NCI-H748 (cell line): ENCODE results near the gene DYNLL2.
"Not testable (repeated sequence)": the region's sequence is repeated elsewhere in the genome, so short reads cannot be mapped to it uniquely, and the experiment has no call there.

Experiments used
- DNase-seq: peaks from one replicate; lab custom pipeline; 2025; ENCODE audit not compliant: unreplicated experiment; lab: John Stamatoyannopoulos, UW

DYNLL2 gene

DNA sequence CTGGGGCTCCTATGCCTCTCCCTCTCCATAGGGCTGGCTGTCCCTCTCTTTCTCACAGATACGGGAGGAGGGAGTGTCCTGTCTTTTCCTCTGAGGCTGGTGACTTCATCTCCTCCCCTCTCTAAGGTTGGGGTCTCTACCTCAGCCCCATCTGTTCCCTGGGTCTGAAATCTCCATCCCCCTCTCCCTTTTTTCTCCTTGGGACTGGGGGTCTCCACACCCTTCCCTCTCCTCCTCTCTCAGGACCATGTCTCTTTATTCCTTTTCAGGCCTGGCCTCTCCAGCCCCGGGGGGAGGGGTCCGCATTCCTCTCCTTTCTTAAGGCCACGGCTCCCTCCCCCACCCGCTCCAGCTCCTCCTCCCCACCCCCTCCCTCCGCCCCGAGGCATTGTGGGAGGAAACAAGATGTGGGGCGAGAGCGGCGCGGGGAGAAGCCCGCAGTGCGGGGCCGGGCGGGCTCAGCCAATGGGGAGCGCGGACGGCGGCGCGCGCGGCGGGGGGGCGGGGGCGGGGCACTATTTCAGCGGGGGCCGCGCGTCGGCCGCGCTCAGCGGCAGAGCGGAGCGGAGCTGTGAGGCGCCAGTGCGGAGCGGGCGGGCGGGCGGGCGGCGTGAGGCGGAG lies at the start of gene DYNLL2:
Gene DYNLL2, plus strand, starts transcription at position 550 of the 621 bp plus-strand sequence. CDS start 3,672 bp downstream, outside the sequence.
- DNase-seq: peak; percentile 94

DNA sequence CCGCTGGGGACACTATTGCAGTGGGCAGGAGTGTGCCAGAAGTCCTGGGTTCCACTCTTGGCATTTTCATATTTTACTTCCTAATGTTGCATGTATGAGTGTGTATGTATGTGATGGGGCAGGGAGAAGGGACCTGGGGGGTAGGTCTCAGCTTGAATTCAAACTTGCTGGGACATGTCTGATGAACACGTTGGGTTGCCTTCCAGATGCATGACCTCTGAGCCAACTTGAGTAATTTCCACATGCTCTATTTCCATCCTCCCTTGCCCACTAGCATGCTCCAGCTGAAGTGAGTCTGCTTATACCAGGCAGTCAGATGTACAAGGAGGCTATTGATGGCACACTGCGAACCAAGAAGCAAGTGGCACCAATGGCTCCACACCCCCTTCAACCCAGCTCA lies 43.2 kb upstream of the DYNLL2 start:
- no peak for DNase-seq

DNA sequence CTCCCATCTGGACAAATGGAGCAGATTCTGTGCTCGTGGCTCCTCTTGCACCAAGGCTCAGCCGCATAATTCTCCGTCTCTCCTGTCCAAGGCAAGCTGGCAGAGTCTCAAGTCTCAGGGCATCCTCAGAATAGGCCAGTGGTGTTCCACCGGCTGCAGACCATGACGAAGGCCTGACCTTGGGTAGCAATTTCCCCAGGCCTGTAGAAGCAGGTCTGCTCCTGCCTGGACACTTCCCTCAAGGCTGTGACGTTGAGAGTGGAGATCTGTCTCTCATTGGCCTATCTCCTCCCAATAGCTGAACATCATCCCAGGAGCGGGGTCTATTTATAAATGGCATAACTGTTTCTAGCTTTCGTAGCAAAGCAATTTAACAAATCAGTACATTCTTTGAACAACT lies 42.8 kb upstream of the DYNLL2 start:
- DNase-seq: no peak

DNA sequence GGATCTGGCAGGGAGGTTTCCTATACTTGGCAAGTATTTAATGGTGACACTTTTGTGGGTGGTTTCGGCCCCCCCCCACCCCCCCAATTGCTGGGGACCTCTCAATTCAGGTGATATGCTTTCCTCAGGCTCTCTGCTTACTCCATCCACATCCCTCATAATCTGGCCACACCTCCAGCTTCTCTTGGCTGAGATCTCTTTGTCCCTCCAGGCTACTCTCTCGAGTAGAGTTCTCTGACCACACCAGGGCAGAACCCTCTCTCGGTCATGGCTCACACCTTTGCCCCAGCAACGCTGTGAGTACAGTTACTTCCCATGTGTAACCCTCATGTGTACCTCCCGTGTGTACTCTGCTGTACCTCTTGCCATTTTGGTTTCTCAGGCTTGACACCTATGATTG lies 42.1 kb upstream of the DYNLL2 start:
- DNase-seq: no peak

DNA sequence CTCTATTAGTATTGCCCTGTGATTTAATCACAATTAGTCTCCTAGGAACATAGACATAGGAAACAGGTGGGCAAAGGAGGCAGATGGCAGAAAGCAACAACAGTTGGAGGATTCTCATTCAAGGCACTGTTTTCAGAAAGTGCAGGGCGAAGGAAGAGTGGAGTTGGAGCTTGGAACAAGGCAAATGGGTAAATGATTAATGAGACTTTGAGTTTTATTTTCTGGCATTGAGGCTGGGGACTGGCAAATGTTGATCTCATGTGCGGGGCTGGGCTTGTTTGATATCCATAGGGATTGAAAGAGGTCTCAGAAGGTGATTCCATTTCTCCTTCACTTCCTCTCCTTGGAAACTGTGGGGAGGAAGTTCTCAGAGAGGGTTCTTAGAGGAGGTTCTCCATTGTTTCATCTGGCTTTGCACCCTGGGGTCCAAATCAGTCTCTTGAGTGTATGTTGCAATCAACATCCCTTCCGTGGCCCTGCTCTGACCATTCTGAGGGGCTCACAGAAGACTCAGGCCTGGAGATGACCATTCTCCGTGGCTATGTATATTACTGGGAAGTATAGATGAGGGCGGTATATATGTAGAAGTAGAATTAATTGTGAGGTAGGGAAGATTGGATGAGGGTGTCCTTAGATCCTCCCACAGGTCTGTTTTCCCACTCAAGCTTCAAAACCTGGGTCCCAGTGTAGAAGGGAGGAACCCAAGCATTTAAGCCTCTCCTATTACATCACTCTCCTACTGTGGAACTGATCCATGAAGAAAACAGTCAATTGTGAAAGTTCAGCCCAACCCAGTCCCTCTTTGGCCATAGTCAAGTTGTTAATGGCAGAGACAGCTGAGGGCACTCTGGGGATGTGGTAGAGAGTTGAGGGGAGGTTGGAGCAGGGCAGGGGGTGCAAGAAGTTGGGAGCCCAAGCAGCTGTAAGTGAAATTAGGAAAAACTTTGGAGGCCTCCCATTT lies 39.7 kb upstream of the DYNLL2 start:
- DNase-seq: no peak

DNA sequence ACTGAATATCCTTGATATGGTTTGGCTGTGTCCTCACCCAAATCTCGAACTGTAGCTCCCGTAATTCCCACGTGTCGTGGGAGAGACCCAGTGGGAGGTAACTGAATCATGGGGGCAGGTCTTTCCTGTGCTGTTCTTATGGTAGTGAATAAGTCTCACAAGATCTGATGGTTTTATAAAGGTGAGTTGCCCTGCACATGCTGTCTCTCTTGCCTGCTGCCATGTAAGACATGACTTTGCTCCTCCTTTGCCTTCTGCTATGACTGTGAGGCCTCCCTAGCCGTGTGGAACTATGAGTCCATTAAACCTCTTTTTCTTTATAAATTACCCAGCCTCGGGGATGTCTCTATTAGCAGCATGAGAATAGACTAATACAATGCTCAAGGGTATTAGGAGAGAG lies 39.0 kb upstream of the DYNLL2 start:
- not testable (repeated sequence) for DNase-seq

DNA sequence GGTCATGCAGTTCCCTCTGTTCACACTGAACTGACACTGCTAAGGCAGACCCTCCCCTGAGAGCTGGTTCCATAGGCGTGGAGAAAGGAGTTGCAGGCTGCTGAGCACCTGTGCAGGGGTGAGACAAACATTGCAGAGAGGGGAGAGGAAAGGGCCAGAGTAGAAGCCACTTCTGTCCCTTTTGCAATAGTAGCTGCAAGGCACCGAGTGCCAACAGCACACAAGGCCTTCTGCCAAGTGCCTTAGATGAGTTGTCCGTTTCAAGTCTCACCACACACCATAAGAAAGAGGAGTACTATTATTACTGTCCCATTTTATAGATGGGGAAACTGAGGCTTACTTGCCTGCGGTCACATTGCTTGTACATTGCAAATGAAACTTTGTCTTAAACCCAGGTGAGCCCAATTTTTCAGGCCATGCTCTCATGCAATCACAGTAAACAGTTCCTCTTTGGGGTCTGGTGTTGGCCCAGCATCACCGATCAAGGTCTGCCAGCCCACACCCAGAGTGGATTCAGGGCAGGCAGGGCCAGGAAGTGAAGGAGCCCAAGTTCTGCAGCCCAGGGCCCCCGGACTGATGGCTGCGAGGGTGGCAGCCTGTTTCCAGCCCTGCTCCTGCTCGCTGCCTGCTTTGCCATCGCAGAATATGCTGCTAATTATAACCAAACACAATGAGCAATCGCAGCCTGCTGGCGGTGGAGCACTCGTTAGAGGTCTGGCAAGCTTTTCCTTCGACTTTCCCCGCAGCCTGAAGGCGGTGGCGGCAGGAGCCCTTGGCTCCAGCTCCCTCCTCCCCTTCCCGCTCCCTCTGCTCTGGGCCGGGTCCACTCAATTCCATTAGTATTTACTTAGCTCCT lies 36.8 kb upstream of the DYNLL2 start:
- DNase-seq: peak; percentile 8

DNA sequence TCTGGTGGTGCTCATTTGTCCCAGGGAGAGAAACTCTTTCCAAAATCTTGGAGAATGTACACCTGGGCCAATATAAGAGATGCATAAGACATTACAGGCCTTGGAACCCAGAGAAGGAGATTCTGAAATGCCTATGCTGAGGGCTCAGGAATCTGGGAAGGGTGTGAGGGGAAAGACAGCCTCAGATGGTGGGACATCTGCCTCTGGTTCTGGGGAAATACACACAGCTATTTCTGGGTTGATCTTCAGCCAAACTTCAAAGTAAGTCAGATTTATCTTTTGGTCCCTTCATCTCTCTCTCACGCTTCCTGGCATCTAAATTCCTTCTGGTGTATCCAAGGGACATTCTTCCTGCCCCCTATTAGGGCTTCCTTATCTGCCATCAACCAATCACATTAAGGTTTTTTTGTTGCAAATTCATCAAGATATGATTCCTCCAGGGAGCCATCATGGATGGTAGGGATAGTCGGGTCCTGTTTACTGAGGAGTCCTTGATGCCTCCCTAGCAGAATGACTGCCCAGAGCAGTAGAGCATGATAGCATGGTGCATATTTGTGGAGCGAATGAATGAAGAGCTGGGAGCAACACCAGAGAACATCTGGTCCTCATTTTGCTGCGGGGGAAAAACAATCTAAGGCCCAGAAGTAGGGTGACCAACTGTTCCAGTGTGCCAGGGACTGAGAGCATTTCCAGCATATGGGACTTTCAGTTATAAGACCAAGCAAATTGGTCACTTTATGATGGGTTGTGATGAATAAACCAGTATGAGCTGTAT lies 35.7 kb upstream of the DYNLL2 start:
- DNase-seq: no peak

DNA sequence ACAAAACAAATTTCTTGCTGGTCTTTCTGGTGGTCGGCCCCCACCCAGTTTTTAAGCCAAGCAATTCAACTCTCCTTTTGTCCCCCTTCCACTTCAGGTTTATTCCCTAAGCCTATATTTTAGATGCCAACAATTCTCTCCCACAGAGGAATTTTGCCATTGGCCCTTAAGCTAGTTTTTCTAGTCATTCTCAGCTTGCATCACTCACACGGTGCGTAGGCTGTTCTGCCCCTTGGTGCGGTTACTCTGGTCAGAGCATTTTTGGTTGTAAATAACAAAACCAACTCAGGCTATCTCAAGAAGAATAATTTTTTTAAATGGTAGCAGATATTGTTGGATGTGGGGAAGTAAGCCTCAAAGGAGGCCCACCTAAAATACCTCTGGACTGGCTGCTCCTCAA lies 33.7 kb upstream of the DYNLL2 start:
- no peak for DNase-seq

DNA sequence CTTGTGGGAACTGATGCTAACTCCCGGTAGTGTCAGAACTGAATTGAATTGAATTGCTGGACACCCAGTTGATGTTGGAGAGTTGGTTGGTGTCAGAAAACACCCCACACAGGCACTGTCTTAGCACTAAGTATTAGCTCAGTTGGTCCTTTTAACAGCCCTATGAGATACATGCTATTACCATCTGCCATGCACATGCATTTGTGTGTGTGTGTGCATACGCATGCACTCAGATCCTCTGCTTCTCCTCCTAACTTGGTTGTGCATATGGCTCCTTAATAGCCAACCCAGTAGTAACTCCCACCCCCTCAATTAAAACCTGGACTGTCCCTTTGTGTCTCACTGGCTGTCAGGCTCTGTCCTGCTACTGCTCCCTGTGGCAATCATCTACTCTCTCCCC lies 32.3 kb upstream of the DYNLL2 start:
- DNase-seq: no peak

DNA sequence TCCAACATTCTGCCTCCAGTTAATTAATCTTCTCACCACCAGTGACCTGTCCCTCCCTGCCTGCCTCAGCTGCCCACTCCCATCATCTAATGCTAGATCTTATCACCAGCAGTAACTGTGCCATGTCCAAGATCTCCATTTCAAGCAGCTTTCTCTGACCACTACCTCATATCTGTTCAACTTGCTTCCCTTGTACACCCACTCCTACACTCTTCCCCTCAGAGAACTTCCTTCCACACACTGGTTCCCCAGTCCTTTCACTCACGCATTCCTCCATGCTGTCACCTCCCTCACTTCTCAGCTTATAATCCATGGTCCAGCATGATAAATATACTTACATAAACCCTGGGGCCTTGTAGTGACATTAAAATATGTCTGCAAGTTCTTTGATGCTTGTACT lies 31.8 kb upstream of the DYNLL2 start:
- DNase-seq: no peak

DNA sequence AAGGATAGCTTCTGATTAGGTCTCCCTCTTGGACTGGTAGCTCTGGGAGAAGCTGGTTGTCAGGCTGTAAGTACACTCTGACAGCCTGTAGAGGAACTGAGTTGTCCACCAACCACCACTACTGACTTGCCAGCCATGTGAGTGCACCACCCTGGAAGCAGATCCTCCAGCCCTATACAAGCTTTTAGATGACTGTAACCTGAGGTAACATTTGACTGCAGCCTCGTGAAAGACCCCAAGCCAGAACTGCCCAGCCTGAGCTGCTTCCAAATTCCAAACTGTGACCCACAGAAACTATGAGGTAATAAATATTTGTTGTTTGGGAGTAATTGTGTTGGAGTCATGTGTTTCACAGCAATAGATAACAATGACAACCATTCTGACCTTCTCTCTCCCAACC lies 30.8 kb upstream of the DYNLL2 start:
- no peak for DNase-seq

DNA sequence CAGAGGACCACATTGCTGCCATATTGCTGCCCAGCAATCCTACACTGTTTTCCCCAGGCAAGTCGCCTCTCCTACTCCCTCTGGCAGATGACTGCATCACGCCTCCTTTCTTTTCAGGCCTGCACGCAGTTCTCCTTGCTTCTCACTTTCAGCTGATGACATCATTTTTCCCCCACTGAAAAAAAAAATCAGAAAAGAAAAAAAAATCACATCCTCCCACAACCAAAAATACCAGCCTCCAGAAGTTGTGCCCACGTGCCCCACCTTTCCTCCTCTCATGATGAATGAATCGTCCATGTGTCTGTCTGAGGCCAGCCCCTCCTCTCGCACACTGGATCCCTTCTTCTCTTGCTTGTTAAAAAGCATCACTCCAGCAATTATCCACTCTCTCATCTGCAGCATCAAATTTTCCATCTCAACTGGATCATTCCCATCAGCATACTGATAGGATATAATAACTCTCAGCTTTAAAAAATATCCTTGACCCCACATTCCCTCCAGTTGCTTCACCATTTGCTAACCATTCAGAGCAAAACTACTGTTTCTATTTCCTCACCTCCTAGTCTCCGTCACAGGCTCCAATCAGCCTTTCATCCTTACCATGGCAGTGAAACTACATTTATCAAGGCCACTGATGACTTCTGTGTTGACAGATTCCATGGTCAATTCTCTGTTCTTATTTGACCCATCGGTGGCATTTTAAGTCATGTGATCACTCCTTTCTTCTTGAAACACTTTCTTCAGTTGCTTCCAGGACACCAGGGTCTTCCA lies 30.1 kb upstream of the DYNLL2 start:
- no peak for DNase-seq

DNA sequence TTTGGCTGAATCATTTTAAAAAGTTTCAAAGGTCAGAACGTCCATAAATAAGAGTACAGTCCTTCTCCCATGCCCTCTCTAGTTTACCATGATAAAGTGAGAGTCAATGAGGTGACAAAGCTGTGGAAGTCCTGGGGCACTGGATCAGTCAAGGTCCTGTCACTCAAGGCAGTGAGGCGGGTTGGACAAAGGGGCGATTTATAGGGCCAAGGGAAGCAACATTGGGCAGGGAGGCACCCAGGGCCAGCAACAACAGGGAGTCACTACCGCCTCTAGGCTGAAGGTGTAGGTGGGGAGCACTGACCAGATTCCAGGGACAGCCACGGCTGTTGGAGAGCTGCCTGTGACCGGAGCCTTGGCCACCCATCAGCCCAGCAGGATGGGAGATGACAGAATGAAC lies 28.6 kb upstream of the DYNLL2 start:
- DNase-seq: no peak

DNA sequence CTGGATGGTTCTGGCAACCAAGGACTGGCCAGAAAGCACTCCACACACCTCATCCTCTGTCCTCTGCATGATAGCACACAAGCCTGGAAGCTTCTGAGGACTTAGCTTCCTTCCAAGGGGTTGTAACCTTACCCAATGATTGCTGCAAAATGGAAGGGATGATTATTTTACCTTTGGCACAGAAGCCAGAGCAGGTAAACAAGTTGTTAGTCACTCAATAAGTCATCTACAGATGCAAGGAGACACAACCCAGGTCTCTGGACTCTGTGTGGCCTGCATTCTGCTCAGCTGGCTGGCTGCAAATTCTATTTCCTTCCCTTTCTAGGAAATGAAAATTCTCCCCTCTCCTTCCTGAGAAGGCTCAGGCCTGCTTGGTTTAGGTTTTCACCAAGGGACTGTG lies 26.7 kb upstream of the DYNLL2 start:
- DNase-seq: no peak

DNA sequence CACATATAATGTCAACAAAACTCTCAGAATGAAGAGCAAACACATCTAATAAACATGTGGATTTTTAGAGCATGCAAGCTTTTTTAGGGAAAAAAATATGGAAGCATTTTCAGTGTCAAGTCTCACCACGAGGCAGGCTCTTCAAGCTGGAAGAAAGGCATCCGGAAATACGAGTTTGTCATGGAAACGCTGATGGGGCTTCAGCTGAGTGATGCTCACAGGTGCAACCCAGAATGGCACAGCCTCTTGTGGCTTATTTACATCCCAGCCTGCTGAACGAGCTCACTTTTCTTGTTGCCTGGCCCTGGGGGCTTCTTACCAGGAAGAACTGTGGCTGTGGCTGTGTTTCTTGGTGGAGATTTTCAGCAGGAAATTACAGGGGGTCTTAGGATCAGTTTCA lies 24.1 kb upstream of the DYNLL2 start:
- DNase-seq: peak; percentile 80

DNA sequence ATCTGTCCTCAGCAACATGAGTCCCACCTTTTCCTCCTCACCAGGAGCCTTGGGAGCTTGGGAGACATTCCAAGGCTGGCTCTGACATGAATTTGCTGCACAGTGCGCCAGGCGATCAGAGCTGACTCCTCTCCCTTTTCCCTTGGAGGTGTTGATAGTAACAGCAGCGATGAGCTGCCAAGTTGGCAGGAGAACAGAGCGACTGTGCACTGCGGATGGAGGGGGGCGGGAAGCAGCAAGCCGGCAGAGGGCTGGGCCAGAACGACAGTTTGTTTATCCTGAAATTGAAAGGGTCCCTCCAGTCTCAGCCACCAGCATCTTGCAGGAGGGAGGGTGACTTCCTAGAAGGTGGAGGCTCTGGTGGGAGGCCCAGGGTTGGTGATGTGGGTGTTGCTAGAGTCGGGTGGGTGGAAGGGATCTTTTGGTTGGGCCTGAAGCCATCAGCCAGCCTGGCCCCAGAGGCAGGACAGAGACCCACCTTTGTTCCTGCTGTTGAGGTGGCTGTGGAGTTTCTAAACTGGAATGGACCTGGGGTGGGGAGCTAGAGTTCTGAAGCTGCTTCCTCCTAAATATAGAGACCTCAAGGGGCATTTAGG lies 22.5 kb upstream of the DYNLL2 start:
- DNase-seq: no peak

DNA sequence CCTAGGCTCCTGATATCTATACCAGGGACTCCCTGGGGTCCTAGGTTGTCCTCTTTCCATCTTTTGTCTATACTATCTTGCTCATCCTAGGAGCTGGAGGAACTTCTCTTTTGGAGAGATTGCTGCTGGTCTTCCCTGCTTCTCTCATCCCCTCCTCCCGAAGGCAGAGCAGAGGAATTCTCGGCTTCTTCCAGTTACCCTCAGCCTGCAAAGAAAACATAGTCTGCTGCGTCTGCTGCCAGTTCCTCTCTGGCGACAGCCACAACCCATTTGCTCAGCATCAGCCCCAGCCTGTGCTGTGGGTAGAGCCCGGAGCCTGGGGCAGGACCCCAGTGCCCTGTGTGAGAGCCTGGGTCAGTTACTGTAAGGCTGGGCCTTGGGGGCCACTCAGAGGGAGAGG lies 21.5 kb upstream of the DYNLL2 start:
- no peak for DNase-seq

DNA sequence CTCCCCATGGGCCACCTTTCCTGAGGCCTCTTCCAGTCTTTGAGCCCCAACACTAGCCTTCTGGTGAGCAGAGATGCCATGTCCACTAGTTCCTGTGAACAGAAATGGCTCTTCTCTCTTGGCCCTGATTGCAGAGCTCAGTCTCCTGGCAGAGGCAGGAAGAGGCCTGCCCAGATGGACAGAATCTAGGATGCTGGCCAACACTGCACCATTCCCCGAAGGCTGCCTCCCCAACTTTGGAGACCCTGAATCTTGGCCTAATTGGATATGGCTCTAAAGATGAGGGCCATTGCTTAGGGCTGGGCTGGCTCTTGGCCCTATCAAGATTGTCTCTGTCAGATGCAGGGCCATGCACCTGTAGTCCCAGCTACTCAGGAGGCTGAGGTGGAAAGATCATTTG lies 18.0 kb upstream of the DYNLL2 start:
- no peak for DNase-seq

DNA sequence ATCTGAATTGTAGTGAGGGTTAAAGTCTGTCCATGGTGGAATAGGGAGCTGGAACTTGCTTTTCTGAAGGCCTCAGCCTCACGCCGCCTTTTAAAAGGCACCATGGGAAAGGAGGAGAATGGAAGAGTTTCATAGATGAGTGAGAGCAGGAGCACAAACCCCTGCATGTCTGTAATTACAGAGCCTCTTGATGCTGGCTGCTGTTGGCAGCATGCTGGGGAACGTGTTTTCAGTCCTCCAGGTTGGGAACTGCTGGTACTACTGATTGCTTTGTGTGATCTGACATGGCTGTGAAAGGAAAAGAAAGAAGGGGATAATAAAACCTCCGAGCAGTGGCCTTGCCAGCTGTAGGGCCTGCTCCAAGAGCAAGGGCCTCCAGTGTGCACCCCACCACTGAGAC lies 16.8 kb upstream of the DYNLL2 start:
- no peak for DNase-seq
